ENCODE results near the gene PRKN. TPM values are rescaled to one million over a fixed set of nuclear protein-coding genes. Genes with fewer than 3 reads are reported as not detected.

PRKN gene
- total RNA-seq, 1 donor from 2014 or later = 2.8 TPM

GRCh38 chr6:162448294-162448693, 279.3 kb downstream of the PRKN start:
- H3K27me3 Mint-ChIP-seq (ENCODE audit: insufficient read depth, low read depth) = peaks cover 8% of the 10 kb centered on the region

DNA sequence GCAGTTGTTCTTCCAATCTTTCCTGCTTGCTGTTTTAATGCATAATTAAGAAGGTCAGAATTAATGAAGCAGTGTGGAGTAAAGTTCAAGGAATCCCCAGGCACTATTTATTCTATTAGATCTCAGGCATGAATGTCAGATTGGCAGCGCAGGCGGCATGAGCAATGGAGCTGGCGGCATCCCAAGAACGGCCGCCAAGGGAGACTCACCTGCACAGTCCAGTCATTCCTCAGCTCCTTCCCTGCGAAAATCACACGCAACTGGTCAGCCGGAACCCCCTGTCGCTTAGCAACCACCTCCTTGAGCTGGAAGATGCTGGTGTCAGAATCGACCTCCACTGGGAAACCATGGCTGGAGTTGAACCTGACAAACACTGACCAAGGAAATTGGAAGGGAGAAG, 284.5 kb downstream of the PRKN start:
- Histone ChIP-seq H3K79me2 (ENCODE audit: low read depth) (no peaks in the 10 kb centered on the region), H3K27ac (no peak overlapping the region), H3K4me1 (peaks cover 15% of the 10 kb centered on the region), H3K27me3 (no peaks in the 10 kb centered on the region), H3K4me2 (no peak overlapping the region), H3K36me3 (no peaks in the 10 kb centered on the region), H3K9ac (no peak overlapping the region), H3F3A (ENCODE audit: low read depth) (no peaks in the 10 kb centered on the region), H3K4me3 (no peak overlapping the region), H2AFZ (replicated peaks) (no peak overlapping the region), H3K9me3 (ENCODE audit: low read depth) (peaks cover 5% of the 10 kb centered on the region), H4K20me1 (ENCODE audit: low read depth) (no peaks in the 10 kb centered on the region)
- TF ChIP-seq, protein P1, sequence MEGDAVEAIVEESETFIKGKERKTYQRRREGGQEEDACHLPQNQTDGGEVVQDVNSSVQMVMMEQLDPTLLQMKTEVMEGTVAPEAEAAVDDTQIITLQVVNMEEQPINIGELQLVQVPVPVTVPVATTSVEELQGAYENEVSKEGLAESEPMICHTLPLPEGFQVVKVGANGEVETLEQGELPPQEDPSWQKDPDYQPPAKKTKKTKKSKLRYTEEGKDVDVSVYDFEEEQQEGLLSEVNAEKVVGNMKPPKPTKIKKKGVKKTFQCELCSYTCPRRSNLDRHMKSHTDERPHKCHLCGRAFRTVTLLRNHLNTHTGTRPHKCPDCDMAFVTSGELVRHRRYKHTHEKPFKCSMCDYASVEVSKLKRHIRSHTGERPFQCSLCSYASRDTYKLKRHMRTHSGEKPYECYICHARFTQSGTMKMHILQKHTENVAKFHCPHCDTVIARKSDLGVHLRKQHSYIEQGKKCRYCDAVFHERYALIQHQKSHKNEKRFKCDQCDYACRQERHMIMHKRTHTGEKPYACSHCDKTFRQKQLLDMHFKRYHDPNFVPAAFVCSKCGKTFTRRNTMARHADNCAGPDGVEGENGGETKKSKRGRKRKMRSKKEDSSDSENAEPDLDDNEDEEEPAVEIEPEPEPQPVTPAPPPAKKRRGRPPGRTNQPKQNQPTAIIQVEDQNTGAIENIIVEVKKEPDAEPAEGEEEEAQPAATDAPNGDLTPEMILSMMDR (IDR thresholded peaks at IDR 0.05) = no peak
- TF ChIP-seq EZH2phosphoT487 (IDR thresholded peaks at IDR 0.05) (no peak), EZH2 (IDR thresholded peaks at IDR 0.05) (no peak)
- H3K4me1 Mint-ChIP-seq = peaks cover 29% of the 10 kb centered on the region
- no peaks in the 10 kb centered on the region for H3K27me3 Mint-ChIP-seq (ENCODE audit: insufficient read depth, low read depth)
- H3K9me3 Mint-ChIP-seq = peaks cover 18% of the 10 kb centered on the region
- H3K4me3 Mint-ChIP-seq = no peak overlapping the region
- peaks cover 9% of the 10 kb centered on the region for H3K36me3 Mint-ChIP-seq
- H3K27ac Mint-ChIP-seq = peak overlapping the region; percentile 6
- no peak for DNase-seq (ENCODE audit: low spot score)

More at GRCh38 chr6:162448294-162448693, 279.3 kb downstream of the PRKN start:
- TF ChIP-seq, protein P1 (IDR thresholded peaks at IDR 0.05) = no peak
- TF ChIP-seq EZH2phosphoT487 (IDR thresholded peaks at IDR 0.05) (no peak), EZH2 (IDR thresholded peaks at IDR 0.05) (no peak)
- Mint-ChIP-seq H3K36me3 (no peaks in the 10 kb centered on the region), H3K4me1 (peaks cover 13% of the 10 kb centered on the region), H3K27ac (no peak overlapping the region), H3K4me3 (no peak overlapping the region), H3K9me3 (peaks cover 6% of the 10 kb centered on the region)
- Histone ChIP-seq H3K4me2 (no peak overlapping the region), H4K20me1 (ENCODE audit: low read depth) (no peaks in the 10 kb centered on the region), H3K27ac (no peak overlapping the region), H3K9ac (no peak overlapping the region), H3F3A (ENCODE audit: low read depth) (no peaks in the 10 kb centered on the region), H2AFZ (replicated peaks) (no peak overlapping the region), H3K4me3 (no peak overlapping the region), H3K27me3 (no peaks in the 10 kb centered on the region), H3K4me1 (peaks cover 15% of the 10 kb centered on the region), H3K9me3 (ENCODE audit: low read depth) (no peaks in the 10 kb centered on the region), H3K79me2 (ENCODE audit: low read depth) (no peaks in the 10 kb centered on the region), H3K36me3 (no peaks in the 10 kb centered on the region)
- no peak for DNase-seq (ENCODE audit: low spot score)

GRCh38 chr6:162442687-162443086, 284.9 kb downstream of the PRKN start:
- Histone ChIP-seq H4K20me1 (ENCODE audit: low read depth) (no peaks in the 10 kb centered on the region), H3K9me3 (ENCODE audit: low read depth) (peaks cover 9% of the 10 kb centered on the region), H3K4me3 (no peak overlapping the region), H3K36me3 (no peaks in the 10 kb centered on the region), H3K9ac (no peak overlapping the region), H3K4me1 (peaks cover 15% of the 10 kb centered on the region), H3K4me2 (no peak overlapping the region), H3K79me2 (ENCODE audit: low read depth) (no peaks in the 10 kb centered on the region), H2AFZ (replicated peaks) (no peak overlapping the region), H3F3A (ENCODE audit: low read depth) (no peaks in the 10 kb centered on the region), H3K27ac (no peak overlapping the region), H3K27me3 (no peaks in the 10 kb centered on the region)
- H3K4me1 Mint-ChIP-seq = peaks cover 29% of the 10 kb centered on the region
- peak overlapping the region; percentile 6 for H3K27ac Mint-ChIP-seq
- peak; percentile 80 for DNase-seq (ENCODE audit: low spot score)
- no peak for TF ChIP-seq EZH2phosphoT487 (IDR thresholded peaks at IDR 0.05)
- TF ChIP-seq, protein P1 (IDR thresholded peaks at IDR 0.05) = peak; percentile 77
- TF ChIP-seq EZH2 (IDR thresholded peaks at IDR 0.05) = no peak
- no peak overlapping the region for H3K4me3 Mint-ChIP-seq
- H3K36me3 Mint-ChIP-seq = peaks cover 9% of the 10 kb centered on the region
- H3K27me3 Mint-ChIP-seq (ENCODE audit: insufficient read depth, low read depth) = no peaks in the 10 kb centered on the region
- H3K9me3 Mint-ChIP-seq = peaks cover 19% of the 10 kb centered on the region

All from neural progenitor cell (in vitro differentiated cells).